GM18499 (cell line): ENCODE results near the gene PRUNE2.
"Not testable (repeated sequence)": the region's sequence is repeated elsewhere in the genome, so short reads cannot be mapped to it uniquely, and the experiment has no call there.

ENCODE experiments used
- ATAC-seq: cut with Tn5 transposase; IDR thresholded peaks from one replicate; pipeline ENCODE4 v1.9.1; 2021; ENCODE audit warnings: moderate number of reproducible peaks; ENCODE audit not compliant: insufficient read depth, unreplicated experiment

Gene PRUNE2, protein sequence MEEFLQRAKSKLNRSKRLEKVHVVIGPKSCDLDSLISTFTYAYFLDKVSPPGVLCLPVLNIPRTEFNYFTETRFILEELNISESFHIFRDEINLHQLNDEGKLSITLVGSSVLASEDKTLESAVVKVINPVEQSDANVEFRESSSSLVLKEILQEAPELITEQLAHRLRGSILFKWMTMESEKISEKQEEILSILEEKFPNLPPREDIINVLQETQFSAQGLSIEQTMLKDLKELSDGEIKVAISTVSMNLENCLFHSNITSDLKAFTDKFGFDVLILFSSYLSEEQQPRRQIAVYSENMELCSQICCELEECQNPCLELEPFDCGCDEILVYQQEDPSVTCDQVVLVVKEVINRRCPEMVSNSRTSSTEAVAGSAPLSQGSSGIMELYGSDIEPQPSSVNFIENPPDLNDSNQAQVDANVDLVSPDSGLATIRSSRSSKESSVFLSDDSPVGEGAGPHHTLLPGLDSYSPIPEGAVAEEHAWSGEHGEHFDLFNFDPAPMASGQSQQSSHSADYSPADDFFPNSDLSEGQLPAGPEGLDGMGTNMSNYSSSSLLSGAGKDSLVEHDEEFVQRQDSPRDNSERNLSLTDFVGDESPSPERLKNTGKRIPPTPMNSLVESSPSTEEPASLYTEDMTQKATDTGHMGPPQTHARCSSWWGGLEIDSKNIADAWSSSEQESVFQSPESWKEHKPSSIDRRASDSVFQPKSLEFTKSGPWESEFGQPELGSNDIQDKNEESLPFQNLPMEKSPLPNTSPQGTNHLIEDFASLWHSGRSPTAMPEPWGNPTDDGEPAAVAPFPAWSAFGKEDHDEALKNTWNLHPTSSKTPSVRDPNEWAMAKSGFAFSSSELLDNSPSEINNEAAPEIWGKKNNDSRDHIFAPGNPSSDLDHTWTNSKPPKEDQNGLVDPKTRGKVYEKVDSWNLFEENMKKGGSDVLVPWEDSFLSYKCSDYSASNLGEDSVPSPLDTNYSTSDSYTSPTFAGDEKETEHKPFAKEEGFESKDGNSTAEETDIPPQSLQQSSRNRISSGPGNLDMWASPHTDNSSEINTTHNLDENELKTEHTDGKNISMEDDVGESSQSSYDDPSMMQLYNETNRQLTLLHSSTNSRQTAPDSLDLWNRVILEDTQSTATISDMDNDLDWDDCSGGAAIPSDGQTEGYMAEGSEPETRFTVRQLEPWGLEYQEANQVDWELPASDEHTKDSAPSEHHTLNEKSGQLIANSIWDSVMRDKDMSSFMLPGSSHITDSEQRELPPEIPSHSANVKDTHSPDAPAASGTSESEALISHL (N-terminal part only)

GRCh38 chr9:76905791-76906646 lies at the start of gene PRUNE2:
Gene PRUNE2, minus strand, starts transcription at chr9:76906114. Its CDS starts 151 bp downstream, at chr9:76905963.
- ATAC-seq: no peak

DNA sequence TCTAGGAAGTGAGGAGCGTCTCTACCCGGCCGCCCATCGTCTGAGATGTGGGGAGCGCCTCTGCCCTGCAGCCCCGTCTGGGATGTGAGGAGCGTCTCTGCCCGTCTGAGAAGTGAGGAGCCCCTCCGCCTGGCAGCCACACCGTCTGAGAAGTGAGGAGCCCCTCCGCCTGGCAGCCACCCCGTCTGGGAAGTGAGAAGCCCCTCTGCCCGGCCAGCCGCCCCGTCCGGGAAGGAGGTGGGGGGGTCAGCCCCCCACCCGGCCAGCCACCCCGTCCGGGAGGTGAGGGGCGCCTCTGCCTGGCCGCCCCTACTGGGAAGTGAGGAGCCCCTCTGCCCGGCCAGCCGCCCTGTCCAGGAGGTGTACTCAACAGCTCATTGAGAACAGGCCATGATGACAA lies 49.5 kb upstream of the PRUNE2 start:
- ATAC-seq: not testable (repeated sequence)

- no peak for ATAC-seq
Observed at GRCh38 chr9:76949865-76950264, 44.0 kb upstream of the PRUNE2 start.

- no peak for ATAC-seq
Observed at GRCh38 chr9:76944011-76944410, 38.1 kb upstream of the PRUNE2 start.

DNA sequence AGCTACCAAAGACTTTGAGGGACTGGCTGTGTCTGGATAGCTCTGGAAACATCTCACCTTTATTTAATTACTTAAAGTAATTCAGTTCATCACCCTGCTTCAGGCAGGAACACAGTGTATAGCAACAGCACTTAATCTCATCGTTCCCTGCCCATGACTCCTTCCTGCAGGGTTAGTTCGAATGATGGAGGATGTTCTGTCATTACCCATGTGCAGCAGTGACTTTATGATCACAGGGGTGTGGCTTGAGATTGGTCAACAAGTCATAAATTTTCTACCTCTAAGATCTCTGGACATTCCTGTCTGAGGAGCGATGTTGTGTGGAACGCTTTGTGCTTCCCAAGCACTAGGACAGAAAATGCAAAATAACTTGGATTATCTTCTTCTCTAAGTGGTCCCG lies 37.1 kb upstream of the PRUNE2 start:
- ATAC-seq: no peak

DNA sequence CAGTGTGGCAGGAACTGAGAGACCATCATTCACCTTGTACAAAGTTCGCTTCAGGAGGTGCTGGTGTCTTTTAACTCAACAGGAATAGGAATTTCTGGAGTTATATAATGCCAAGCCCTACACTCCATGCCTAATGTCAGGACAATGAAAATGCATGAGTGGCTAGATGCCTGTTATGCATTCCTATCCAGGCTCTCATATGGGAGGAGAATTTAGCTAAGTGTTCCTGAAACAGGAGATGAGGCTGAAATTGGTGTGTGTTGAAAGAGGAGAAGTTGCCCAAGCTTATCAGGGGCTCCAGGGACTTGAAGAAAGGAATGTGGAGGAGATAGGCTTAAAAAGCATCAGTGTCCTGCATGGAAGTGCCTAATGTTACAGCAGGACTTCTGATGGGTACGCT lies 26.8 kb upstream of the PRUNE2 start:
- ATAC-seq: no peak

DNA sequence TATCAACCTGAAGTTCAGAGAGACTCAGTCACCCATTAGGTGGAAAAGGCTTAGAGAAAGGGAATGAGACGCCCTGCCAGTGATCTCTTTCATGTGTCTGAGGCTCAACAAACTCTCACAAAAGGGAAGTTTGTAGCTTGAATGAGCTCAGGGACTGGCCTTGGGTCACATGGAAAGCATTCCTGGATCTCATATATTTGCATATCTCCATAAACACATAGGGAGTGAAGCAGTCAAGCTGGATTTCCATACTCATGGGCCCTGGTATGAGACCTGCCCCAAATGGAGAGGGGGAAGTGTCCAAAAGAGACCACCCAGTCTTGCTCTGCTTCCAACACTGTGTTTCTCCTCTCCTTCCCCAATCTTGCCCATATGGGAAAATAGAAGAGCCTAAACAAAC lies 26.4 kb upstream of the PRUNE2 start:
- no peak for ATAC-seq

DNA sequence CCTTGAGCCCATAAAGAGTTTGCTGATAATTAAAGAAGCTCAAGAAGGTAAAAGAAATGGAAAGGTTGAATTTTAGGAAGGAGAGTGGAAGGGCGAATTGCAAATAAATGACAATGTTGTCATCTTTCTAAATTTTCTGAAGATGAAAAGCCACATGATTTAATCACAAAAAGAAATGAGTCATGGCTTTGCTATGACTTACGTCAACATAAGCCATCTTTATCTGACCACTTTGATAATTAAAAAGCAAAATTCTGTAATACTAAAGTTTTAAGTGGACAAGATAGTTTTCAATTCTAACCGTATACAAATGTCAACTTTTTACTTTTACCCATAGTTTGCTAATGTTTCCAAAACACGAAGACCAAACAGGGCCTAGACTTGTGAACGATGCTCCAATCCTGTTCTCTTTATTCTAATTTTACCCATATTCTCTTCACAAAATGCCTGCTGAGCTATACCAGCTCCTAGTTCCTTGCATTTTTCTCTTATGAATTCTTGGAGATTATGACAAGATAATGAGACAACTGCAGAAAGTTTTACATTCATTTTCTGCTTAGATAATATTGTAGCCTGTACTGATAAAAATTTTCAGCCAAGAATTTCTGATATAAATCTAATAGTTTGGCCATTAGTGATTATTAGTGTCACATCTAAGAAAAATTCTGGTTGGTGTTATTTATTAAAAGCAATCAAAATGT lies 21.8 kb upstream of the PRUNE2 start:
- ATAC-seq: no peak

GRCh38 chr9:76926846-76927245 lies 20.9 kb upstream of the PRUNE2 start:
- ATAC-seq: no peak

DNA sequence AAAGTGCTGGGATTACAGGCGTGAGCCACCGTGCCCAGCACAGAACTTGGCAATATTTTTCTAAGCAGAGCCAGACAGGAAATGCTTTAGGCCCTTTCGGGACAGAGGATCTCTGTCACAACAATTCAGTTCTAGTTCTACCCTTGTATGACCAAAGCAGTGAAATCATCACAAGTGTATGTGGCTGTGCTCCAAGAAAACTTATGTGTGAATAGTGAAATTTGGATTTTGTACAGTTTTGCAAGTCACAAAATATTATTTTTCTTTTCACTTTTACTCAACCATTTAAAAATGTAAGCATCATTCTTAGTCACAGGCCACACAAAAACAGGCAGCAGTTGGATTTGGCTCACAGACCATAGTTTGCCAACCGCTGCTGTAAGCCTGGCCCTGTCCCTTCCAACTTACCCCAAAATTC lies 20.4 kb upstream of the PRUNE2 start:
- ATAC-seq: no peak

- no peak for ATAC-seq
Observed at GRCh38 chr9:76921165-76921564, 15.3 kb upstream of the PRUNE2 start.

DNA sequence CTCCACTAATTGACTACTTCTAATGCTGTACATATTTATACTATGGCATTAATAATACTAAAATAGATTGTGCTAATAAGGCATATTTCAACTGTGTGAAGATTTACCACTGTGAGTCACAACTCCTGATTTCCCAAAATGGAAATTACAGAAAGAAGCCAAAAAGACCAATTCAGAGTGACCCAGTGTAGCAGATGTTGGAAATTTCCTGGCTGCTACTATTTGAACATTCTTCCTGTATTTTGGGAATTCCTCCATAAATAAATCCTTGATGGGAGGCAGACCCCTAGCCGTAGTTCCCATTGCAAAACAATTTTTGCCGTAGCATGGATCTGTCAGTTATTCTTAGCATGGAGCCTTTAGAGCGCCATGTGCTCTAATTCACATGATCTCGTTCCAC lies 11.4 kb upstream of the PRUNE2 start:
- ATAC-seq: no peak

GRCh38 chr9:76916231-76916630 lies 10.3 kb upstream of the PRUNE2 start:
- no peak for ATAC-seq

DNA sequence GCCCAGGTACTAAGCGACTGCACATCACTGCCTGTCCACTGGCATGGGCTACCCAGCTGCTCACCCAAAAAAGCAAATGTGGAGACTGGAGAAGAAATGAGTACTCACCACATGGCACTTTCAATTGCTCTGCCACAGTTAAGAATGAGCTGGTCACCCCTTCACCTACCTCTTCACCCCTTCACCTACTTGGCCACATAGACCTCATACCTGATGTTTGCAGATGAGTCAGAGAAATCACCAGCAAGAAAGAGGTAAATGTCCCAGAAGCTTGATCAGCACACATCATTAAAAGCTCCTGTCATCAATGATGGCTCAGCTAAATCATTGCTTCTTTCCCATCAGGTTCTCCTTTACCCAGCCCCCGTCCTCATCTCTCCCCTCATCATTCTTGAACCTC lies 7.6 kb upstream of the PRUNE2 start:
- ATAC-seq: no peak

GRCh38 chr9:76912636-76913275 lies 6.8 kb upstream of the PRUNE2 start:
- ATAC-seq: no peak

GRCh38 chr9:76911971-76912370 lies 6.1 kb upstream of the PRUNE2 start:
- no peak for ATAC-seq

GRCh38 chr9:76910861-76911260 lies 4.9 kb upstream of the PRUNE2 start:
- no peak for ATAC-seq

- no peak for ATAC-seq
Observed at GRCh38 chr9:76906647-76906975, 697 bp upstream of the PRUNE2 start.
